Keratinocyte (primary cell): ENCODE results near the gene METTL25B.

ENCODE experiments used
- EZH2 ChIP-seq: IDR thresholded peaks from one replicate; pipeline ENCODE4 v1.6.1; 2012; ENCODE audit warnings: inconsistent platforms, mild to moderate bottlenecking, low read length, moderate library complexity
- TF ChIP-seq, protein P1 (sequence below), 3 experiments: IDR thresholded peaks in 1 of 3; conservative IDR thresholded peaks in 1 of 3; optimal IDR thresholded peaks in 1 of 3; 2 replicates in 2 of 3; 3 replicates in 1 of 3; pipeline versions ENCODE3 to v1.5.1; 2011; ENCODE audit warnings: low read length in 3 of 3, mild to moderate bottlenecking in 3 of 3, moderate library complexity in 2 of 3, control low read depth in 1 of 3, inconsistent platforms in 1 of 3; ENCODE audit not compliant: insufficient read depth in 2 of 3; ENCODE audit errors: extremely low read depth in 1 of 3

DNA sequence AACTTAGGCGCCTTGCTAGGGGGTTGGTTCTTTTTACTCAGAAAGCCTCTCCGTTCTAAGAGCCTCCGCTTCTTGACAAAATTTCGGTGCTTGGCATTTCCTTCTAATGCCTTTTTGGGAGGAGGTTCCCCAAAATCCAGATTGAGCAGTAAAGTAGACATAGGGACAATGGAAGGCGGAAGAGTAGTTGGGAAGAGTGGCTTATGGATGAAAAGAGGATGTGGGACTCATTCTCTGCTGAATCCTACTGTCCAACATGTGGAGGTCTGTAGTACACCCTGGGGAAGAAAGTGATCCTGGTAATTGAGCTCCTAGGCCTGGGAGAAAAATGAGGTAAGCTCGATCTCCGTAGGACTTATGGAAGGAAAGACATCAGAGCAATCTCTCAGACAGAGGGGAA, 777 bp upstream of the METTL25B start:
- TF ChIP-seq, protein P1, sequence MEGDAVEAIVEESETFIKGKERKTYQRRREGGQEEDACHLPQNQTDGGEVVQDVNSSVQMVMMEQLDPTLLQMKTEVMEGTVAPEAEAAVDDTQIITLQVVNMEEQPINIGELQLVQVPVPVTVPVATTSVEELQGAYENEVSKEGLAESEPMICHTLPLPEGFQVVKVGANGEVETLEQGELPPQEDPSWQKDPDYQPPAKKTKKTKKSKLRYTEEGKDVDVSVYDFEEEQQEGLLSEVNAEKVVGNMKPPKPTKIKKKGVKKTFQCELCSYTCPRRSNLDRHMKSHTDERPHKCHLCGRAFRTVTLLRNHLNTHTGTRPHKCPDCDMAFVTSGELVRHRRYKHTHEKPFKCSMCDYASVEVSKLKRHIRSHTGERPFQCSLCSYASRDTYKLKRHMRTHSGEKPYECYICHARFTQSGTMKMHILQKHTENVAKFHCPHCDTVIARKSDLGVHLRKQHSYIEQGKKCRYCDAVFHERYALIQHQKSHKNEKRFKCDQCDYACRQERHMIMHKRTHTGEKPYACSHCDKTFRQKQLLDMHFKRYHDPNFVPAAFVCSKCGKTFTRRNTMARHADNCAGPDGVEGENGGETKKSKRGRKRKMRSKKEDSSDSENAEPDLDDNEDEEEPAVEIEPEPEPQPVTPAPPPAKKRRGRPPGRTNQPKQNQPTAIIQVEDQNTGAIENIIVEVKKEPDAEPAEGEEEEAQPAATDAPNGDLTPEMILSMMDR (optimal IDR thresholded peaks at IDR 0.05 in 1 of 3, IDR thresholded peaks at IDR 0.05 in 1 of 3, conservative IDR thresholded peaks at IDR 0.05 in 1 of 3; ENCODE audit: extremely low read depth in 1 of 3, insufficient read depth in 2 of 3, low read length in 3 of 3) = no peak
- TF ChIP-seq EZH2 = no peak
